Measurements from ENCODE around the gene IGSF11.

Gene IGSF11

GRCh38 chr3:119018690-119019463, 15.8 kb downstream of the IGSF11 start:
- H3K27me3 Mint-ChIP-seq: no peaks in the 10 kb centered on the region
- H3K36me3 Mint-ChIP-seq: no peaks in the 10 kb centered on the region
- peaks cover 7% of the 10 kb centered on the region for H3K4me1 Mint-ChIP-seq (ENCODE audit: low read depth)
- no peak overlapping the region for H3K27ac Mint-ChIP-seq
- no peaks in the 10 kb centered on the region for H3K9me3 Mint-ChIP-seq (ENCODE audit: low read depth)
- H3K4me3 Mint-ChIP-seq: no peak overlapping the region

- Mint-ChIP-seq H3K4me3 (no peak overlapping the region), H3K9me3 (ENCODE audit: low read depth) (no peaks in the 10 kb centered on the region), H3K27me3 (peaks cover 2% of the 10 kb centered on the region), H3K4me1 (ENCODE audit: low read depth) (peaks cover 10% of the 10 kb centered on the region), H3K27ac (no peak overlapping the region), H3K36me3 (no peaks in the 10 kb centered on the region)
Measured at GRCh38 chr3:119015942-119016341, 18.7 kb downstream of the IGSF11 start.

- peaks cover 2% of the 10 kb centered on the region for H3K27me3 Mint-ChIP-seq
- no peak overlapping the region for H3K27ac Mint-ChIP-seq
- H3K4me1 Mint-ChIP-seq (ENCODE audit: low read depth): peaks cover 3% of the 10 kb centered on the region
- H3K36me3 Mint-ChIP-seq: no peaks in the 10 kb centered on the region
- no peak overlapping the region for H3K4me3 Mint-ChIP-seq
- no peaks in the 10 kb centered on the region for H3K9me3 Mint-ChIP-seq (ENCODE audit: low read depth)
Measured at GRCh38 chr3:119013951-119014350, 20.7 kb downstream of the IGSF11 start.

- H3K27me3 Mint-ChIP-seq: peaks cover 2% of the 10 kb centered on the region
- no peak overlapping the region for H3K27ac Mint-ChIP-seq
- H3K9me3 Mint-ChIP-seq (ENCODE audit: low read depth): no peaks in the 10 kb centered on the region
- peaks cover 3% of the 10 kb centered on the region for H3K36me3 Mint-ChIP-seq
- no peak overlapping the region for H3K4me3 Mint-ChIP-seq
- peaks cover 3% of the 10 kb centered on the region for H3K4me1 Mint-ChIP-seq (ENCODE audit: low read depth)
Measured at GRCh38 chr3:119011528-119011927, 23.1 kb downstream of the IGSF11 start.

GRCh38 chr3:118997190-118997589, 37.5 kb downstream of the IGSF11 start:
- no peak overlapping the region for H3K4me3 Mint-ChIP-seq
- no peaks in the 10 kb centered on the region for H3K9me3 Mint-ChIP-seq (ENCODE audit: low read depth)
- no peaks in the 10 kb centered on the region for H3K4me1 Mint-ChIP-seq (ENCODE audit: low read depth)
- H3K27me3 Mint-ChIP-seq: no peaks in the 10 kb centered on the region
- no peak overlapping the region for H3K27ac Mint-ChIP-seq
- no peaks in the 10 kb centered on the region for H3K36me3 Mint-ChIP-seq

- Mint-ChIP-seq H3K4me1 (ENCODE audit: low read depth) (peaks cover 5% of the 10 kb centered on the region), H3K27me3 (no peaks in the 10 kb centered on the region), H3K27ac (no peak overlapping the region), H3K36me3 (no peaks in the 10 kb centered on the region), H3K9me3 (ENCODE audit: low read depth) (no peaks in the 10 kb centered on the region), H3K4me3 (no peak overlapping the region)
Measured at GRCh38 chr3:118991775-118992174, 42.9 kb downstream of the IGSF11 start.

- H3K9me3 Mint-ChIP-seq (ENCODE audit: low read depth): no peaks in the 10 kb centered on the region
- H3K4me1 Mint-ChIP-seq (ENCODE audit: low read depth): peaks cover 5% of the 10 kb centered on the region
- H3K4me3 Mint-ChIP-seq: no peak overlapping the region
- H3K27me3 Mint-ChIP-seq: no peaks in the 10 kb centered on the region
- no peaks in the 10 kb centered on the region for H3K36me3 Mint-ChIP-seq
- H3K27ac Mint-ChIP-seq: no peak overlapping the region
Measured at GRCh38 chr3:118990823-118991560, 43.7 kb downstream of the IGSF11 start.

- H3K9me3 Mint-ChIP-seq (ENCODE audit: low read depth): no peaks in the 10 kb centered on the region
- no peaks in the 10 kb centered on the region for H3K27me3 Mint-ChIP-seq
- H3K4me3 Mint-ChIP-seq: no peak overlapping the region
- H3K27ac Mint-ChIP-seq: no peak overlapping the region
- H3K4me1 Mint-ChIP-seq (ENCODE audit: low read depth): peaks cover 15% of the 10 kb centered on the region
- H3K36me3 Mint-ChIP-seq: no peaks in the 10 kb centered on the region
Measured at GRCh38 chr3:118988198-118989130, 46.2 kb downstream of the IGSF11 start.

- Mint-ChIP-seq H3K9me3 (ENCODE audit: low read depth) (no peaks in the 10 kb centered on the region), H3K4me1 (ENCODE audit: low read depth) (peaks cover 15% of the 10 kb centered on the region), H3K4me3 (no peak overlapping the region), H3K36me3 (no peaks in the 10 kb centered on the region), H3K27ac (no peak overlapping the region), H3K27me3 (no peaks in the 10 kb centered on the region)
Measured at GRCh38 chr3:118987477-118987876, 47.2 kb downstream of the IGSF11 start.

- Mint-ChIP-seq H3K27me3 (no peaks in the 10 kb centered on the region), H3K27ac (no peak overlapping the region), H3K9me3 (ENCODE audit: low read depth) (no peaks in the 10 kb centered on the region), H3K4me1 (ENCODE audit: low read depth) (peaks cover 17% of the 10 kb centered on the region), H3K4me3 (no peak overlapping the region), H3K36me3 (no peaks in the 10 kb centered on the region)
Measured at GRCh38 chr3:118986734-118987133, 47.9 kb downstream of the IGSF11 start.

GRCh38 chr3:118984699-118985098, 49.9 kb downstream of the IGSF11 start:
- Mint-ChIP-seq H3K27ac (no peak overlapping the region), H3K36me3 (no peaks in the 10 kb centered on the region), H3K27me3 (no peaks in the 10 kb centered on the region), H3K9me3 (ENCODE audit: low read depth) (no peaks in the 10 kb centered on the region), H3K4me3 (no peak overlapping the region), H3K4me1 (ENCODE audit: low read depth) (peaks cover 21% of the 10 kb centered on the region)

- Mint-ChIP-seq H3K9me3 (ENCODE audit: low read depth) (no peaks in the 10 kb centered on the region), H3K27ac (no peak overlapping the region), H3K36me3 (peaks cover under 1% of the 10 kb centered on the region), H3K4me1 (ENCODE audit: low read depth) (peaks cover 22% of the 10 kb centered on the region), H3K4me3 (no peak overlapping the region), H3K27me3 (no peaks in the 10 kb centered on the region)
Measured at GRCh38 chr3:118981494-118982134, 53.0 kb downstream of the IGSF11 start.

GRCh38 chr3:118980832-118981231, 53.8 kb downstream of the IGSF11 start:
- no peak overlapping the region for H3K27ac Mint-ChIP-seq
- peaks cover 27% of the 10 kb centered on the region for H3K4me1 Mint-ChIP-seq (ENCODE audit: low read depth)
- H3K4me3 Mint-ChIP-seq: no peak overlapping the region
- H3K9me3 Mint-ChIP-seq (ENCODE audit: low read depth): no peaks in the 10 kb centered on the region
- H3K36me3 Mint-ChIP-seq: peaks cover 2% of the 10 kb centered on the region
- H3K27me3 Mint-ChIP-seq: no peaks in the 10 kb centered on the region

- Mint-ChIP-seq H3K9me3 (ENCODE audit: low read depth) (no peaks in the 10 kb centered on the region), H3K36me3 (peaks cover 2% of the 10 kb centered on the region), H3K4me3 (no peak overlapping the region), H3K27ac (no peak overlapping the region), H3K27me3 (no peaks in the 10 kb centered on the region), H3K4me1 (ENCODE audit: low read depth) (peaks cover 17% of the 10 kb centered on the region)
Measured at GRCh38 chr3:118978393-118978758, 56.3 kb downstream of the IGSF11 start.
